Prostate gland (tissue), 2 donors: ENCODE data around the gene NKD2. TPM values are rescaled to one million over a fixed set of nuclear protein-coding genes. Genes with fewer than 3 reads are reported as not detected.

Source experiments
- DNase-seq: peaks from one replicate; pipeline ENCODE4 v3.0.0-alpha.2; 2019; ENCODE audit warnings: low spot score
- H3K27ac ChIP-seq, 2 donors: fragments of 200-600 bp; sonication (generic); 2 replicates each; pipeline ENCODE4 v1.5.1; 2017 to 2019
- H3K27me3 ChIP-seq: fragments of 200-600 bp; sonication (generic); replicated peaks from 2 replicates; pipeline ENCODE4 v1.5.1; 2019; ENCODE audit not compliant: insufficient read depth
- H3K36me3 ChIP-seq, 2 donors: fragments of 200-600 bp; sonication (generic); 1 replicate in 1 of 2; 2 replicates in 1 of 2; pipeline versions ENCODE4 v1.5.1 to v1.8.1; 2017 to 2019
- H3K4me1 ChIP-seq: fragments of 200-600 bp; sonication (generic); replicated peaks from 2 replicates; pipeline ENCODE4 v1.5.1; 2019
- H3K4me3 ChIP-seq, 2 donors: fragments of 200-600 bp; sonication (generic); 2 replicates each; pipeline ENCODE4 v1.5.1; 2017 to 2019
- H3K9me3 ChIP-seq: fragments of 200-600 bp; sonication (generic); 2 replicates; pipeline ENCODE4 v1.5.1; 2017
- CTCF ChIP-seq, 4 experiments: fragments of 200-600 bp in 2 of 4; fragments of 450-650 bp in 2 of 4; sonication (generic) in 2 of 4; IDR thresholded peaks; 1 replicate in 3 of 4; 2 replicates in 1 of 4; pipeline ENCODE4 v1.5.1; 2016 to 2019; ENCODE audit warnings: antibody characterized with exemption in 4 of 4, mild to moderate bottlenecking in 2 of 4, moderate library complexity in 2 of 4
- POLR2A ChIP-seq: fragments of 450-650 bp; IDR thresholded peaks from one replicate; pipeline ENCODE4 v1.6.1; 2016; ENCODE audit warnings: antibody characterized with exemption, mild to moderate bottlenecking
- POLR2AphosphoS5 ChIP-seq: sonication (generic); formaldehyde crosslinking; IDR thresholded peaks from one replicate; pipeline ENCODE4 v1.6.1; 2017; ENCODE audit warnings: antibody characterized with exemption
- WGBS: methylation state at CpG from one replicate; pipeline ENCODE4 v1.1.5; 2018; 5-methylcytosine and 5-hydroxymethylcytosine counted together
- intact Hi-C: fragments of 100-400 bp; cut with DNase I; formaldehyde crosslinking; loops from one replicate; pipeline ENCODE4 v1.14.2; 2022
- total RNA-seq, 2 donors: library from RNA; depleted of rRNA; stranded (reverse); fragments of >200 nt; gene quantifications; one replicate each; pipeline ENCODE4 v1.1.0, GENCODE V29; 2016

NKD2 gene
- total RNA-seq, 2 donors from 2014 or later, result 2.9 to 22.1 TPM

- no peak overlapping the region for H3K27ac ChIP-seq
- TF ChIP-seq CTCF (IDR thresholded peaks at IDR 0.05), result no peak
- no peak for TF ChIP-seq POLR2A
- no peak for TF ChIP-seq POLR2AphosphoS5
These were observed 44.9 kb downstream of the NKD2 start for GRCh38 chr5:1053391-1054017.

GRCh38 chr5:1054018-1054798 is 45.6 kb downstream of the NKD2 start:
- intact Hi-C loops, result no loop called here
- 89% methylated on average over 33 of the region's 39 CpGs for WGBS
- no peak for DNase-seq
- no peak for TF ChIP-seq POLR2A
- no peak for TF ChIP-seq CTCF (IDR thresholded peaks at IDR 0.05)
- TF ChIP-seq POLR2AphosphoS5, result no peak
- Histone ChIP-seq H3K4me3 (no peak overlapping the region), H3K27ac (no peak overlapping the region), H3K36me3 (no peaks in the 10 kb centered on the region), H3K9me3 (no peaks in the 10 kb centered on the region), H3K27me3 (no peaks in the 10 kb centered on the region), H3K4me1 (no peaks in the 10 kb centered on the region)

More at GRCh38 chr5:1053391-1054017, 44.9 kb downstream of the NKD2 start:
- H3K4me1 ChIP-seq, result no peaks in the 10 kb centered on the region
- intact Hi-C loops, result no loop called here
- no peaks in the 10 kb centered on the region for H3K27me3 ChIP-seq
- DNase-seq, result no peak
- H3K36me3 ChIP-seq, result no peaks in the 10 kb centered on the region
- WGBS, result 88% methylated on average over 32 of the region's 32 CpGs
- H3K4me3 ChIP-seq, result no peak overlapping the region
- no peaks in the 10 kb centered on the region for H3K9me3 ChIP-seq

GRCh38 chr5:1054799-1055775 is 46.5 kb downstream of the NKD2 start:
- Histone ChIP-seq H3K4me1 (no peaks in the 10 kb centered on the region), H3K9me3 (no peaks in the 10 kb centered on the region), H3K27ac (no peak overlapping the region), H3K36me3 (no peaks in the 10 kb centered on the region), H3K4me3 (no peak overlapping the region), H3K27me3 (no peaks in the 10 kb centered on the region)
- intact Hi-C loops, result no loop called here
- no peak for DNase-seq
- no peak for TF ChIP-seq CTCF (IDR thresholded peaks at IDR 0.05)
- TF ChIP-seq POLR2A, result no peak
- no peak for TF ChIP-seq POLR2AphosphoS5
- WGBS, result 87% methylated on average over 39 of the region's 39 CpGs

GRCh38 chr5:1055896-1056610 is 47.5 kb downstream of the NKD2 start:
- H3K36me3 ChIP-seq, result no peaks in the 10 kb centered on the region
- WGBS, result 85% methylated on average over 39 of the region's 39 CpGs
- no peak for DNase-seq
- no peaks in the 10 kb centered on the region for H3K9me3 ChIP-seq
- H3K4me3 ChIP-seq, result no peak overlapping the region
- no peak overlapping the region for H3K27ac ChIP-seq
- no peaks in the 10 kb centered on the region for H3K27me3 ChIP-seq
- TF ChIP-seq POLR2A, result no peak
- no peak for TF ChIP-seq POLR2AphosphoS5
- TF ChIP-seq CTCF (IDR thresholded peaks at IDR 0.05), result no peak
- intact Hi-C loops, result no loop called here
- H3K4me1 ChIP-seq, result no peaks in the 10 kb centered on the region
